Upper lobe of left lung (tissue), 6 donors: Measurements from ENCODE around the gene PRR14. TPM values are rescaled to one million over a fixed set of nuclear protein-coding genes. Genes with fewer than 3 reads are reported as not detected.

Experiments
- ATAC-seq, 2 donors: fragments of 200-7000 bp; cut with Tn5 transposase; one replicate each; pipeline ENCODE4 v1.9.1; 2022; ENCODE audit warnings: mild to moderate bottlenecking in 2 of 2, moderate library complexity in 2 of 2; ENCODE audit not compliant: low FRiP score in 2 of 2
- DNase-seq, 2 donors: peaks; one replicate each; pipeline ENCODE4 v3.0.0-alpha.2; 2019 to 2020
- H3K27ac ChIP-seq, 4 donors: fragments of 200-600 bp; sonication (generic); one replicate each; pipeline ENCODE4 v1.5.1; 2016 to 2019
- H3K27me3 ChIP-seq, 4 donors: fragments of 200-600 bp; sonication (generic); one replicate each; pipeline ENCODE4 v1.5.1; 2017 to 2019
- H3K36me3 ChIP-seq, 4 donors: fragments of 200-600 bp; sonication (generic); one replicate each; pipeline ENCODE4 v1.5.1; 2016 to 2019
- H3K4me1 ChIP-seq, 4 donors: fragments of 200-600 bp; sonication (generic); one replicate each; pipeline ENCODE4 v1.5.1; 2018 to 2019
- H3K4me3 ChIP-seq, 4 donors: fragments of 200-600 bp; sonication (generic); one replicate each; pipeline ENCODE4 v1.5.1; 2017 to 2019; ENCODE audit warnings: mild to moderate bottlenecking in 2 of 4, moderate library complexity in 1 of 4
- H3K9me3 ChIP-seq, 4 donors: fragments of 200-600 bp; sonication (generic); one replicate each; pipeline ENCODE4 v1.5.1; 2018 to 2019
- CTCF ChIP-seq, 6 experiments: fragments of 450-650 bp in 4 of 6; fragments of 200-600 bp in 2 of 6; sonication (generic) in 2 of 6; IDR thresholded peaks; one replicate each; pipeline ENCODE4 v1.5.1; 2016 to 2019; ENCODE audit warnings: antibody characterized with exemption in 6 of 6
- EP300 ChIP-seq, 4 donors: sonication (generic); formaldehyde crosslinking; IDR thresholded peaks; one replicate each; pipeline ENCODE4 v1.5.1; 2017; ENCODE audit warnings: antibody characterized with exemption in 4 of 4, control low read depth in 2 of 4
- POLR2A ChIP-seq, 4 donors: fragments of 450-650 bp; IDR thresholded peaks; one replicate each; pipeline ENCODE4 v1.5.1; 2016 to 2017; ENCODE audit warnings: antibody characterized with exemption in 4 of 4, mild to moderate bottlenecking in 2 of 4
- POLR2AphosphoS5 ChIP-seq, 2 donors: sonication (generic); formaldehyde crosslinking; IDR thresholded peaks; one replicate each; pipeline ENCODE4 v1.5.1; 2017; ENCODE audit warnings: antibody characterized with exemption in 2 of 2
- WGBS, 2 donors: methylation state at CpG; one replicate each; pipeline ENCODE4 v1.1.5; 2017 to 2018; 5-methylcytosine and 5-hydroxymethylcytosine counted together
- total RNA-seq, 6 donors: library from RNA; depleted of rRNA in 4 of 6; stranded (reverse); fragments of >200 nt in 4 of 6; gene quantifications; one replicate each; pipeline versions ENCODE4 v1.1.0 to v1.2.1, GENCODE V29; 2016 to 2021
- donor health status: DM: no; HTN: no; CAD: no; lungs with moderate emphysema.
- donor health status: DM: no; HTN: yes; CAD: no; lungs with severe emphysema.

Gene PRR14
- total RNA-seq, 6 donors from 2014 or later = 34.5 to 160 (median 54.9) TPM

- no peaks in the 10 kb centered on the region for H3K9me3 ChIP-seq
- no peak overlapping the region for H3K4me3 ChIP-seq
- peaks cover 0 to 7% (median 0%) of the 10 kb centered on the region in 4 donors for H3K4me1 ChIP-seq
- no peaks in the 10 kb centered on the region for H3K27me3 ChIP-seq
- H3K36me3 ChIP-seq = no peaks in the 10 kb centered on the region
- whole genome bisulfite sequencing, 2 donors = 49 to 63% methylated on average over 3 of the region's 3 CpGs
- H3K27ac ChIP-seq = no peak overlapping the region
- no peak for ATAC-seq
- TF ChIP-seq CTCF (IDR thresholded peaks at IDR 0.05) = no peak
- no peak for TF ChIP-seq POLR2A (IDR thresholded peaks at IDR 0.05)
- TF ChIP-seq POLR2AphosphoS5 (IDR thresholded peaks at IDR 0.05) = no peak
- no peak for TF ChIP-seq EP300 (IDR thresholded peaks at IDR 0.05)
- DNase-seq = no peak
Observed at GRCh38 chr16:30620169-30620568, 30.6 kb upstream of the PRR14 start.

GRCh38 chr16:30621765-30622164 lies 29.0 kb upstream of the PRR14 start:
- Histone ChIP-seq H3K36me3 (no peaks in the 10 kb centered on the region), H3K27me3 (no peaks in the 10 kb centered on the region), H3K9me3 (no peaks in the 10 kb centered on the region), H3K4me3 (no peak overlapping the region), H3K27ac (no peak overlapping the region), H3K4me1 (no peaks in the 10 kb centered on the region)
- DNase-seq (no peak), ATAC-seq (no peak)
- WGBS, 2 donors = 78 to 79% methylated on average over 5 of the region's 5 CpGs
- TF ChIP-seq POLR2A (IDR thresholded peaks at IDR 0.05) (no peak), CTCF (IDR thresholded peaks at IDR 0.05) (no peak), EP300 (IDR thresholded peaks at IDR 0.05) (no peak), POLR2AphosphoS5 (IDR thresholded peaks at IDR 0.05) (no peak)

GRCh38 chr16:30622455-30623032 lies 28.2 kb upstream of the PRR14 start:
- DNase-seq (no peak), ATAC-seq (no peak)
- WGBS, 2 donors = 52 to 58% methylated on average over 10 of the region's 10 CpGs
- no peaks in the 10 kb centered on the region for H3K27me3 ChIP-seq
- TF ChIP-seq CTCF (IDR thresholded peaks at IDR 0.05) = no peak
- no peak for TF ChIP-seq POLR2A (IDR thresholded peaks at IDR 0.05)
- TF ChIP-seq POLR2AphosphoS5 (IDR thresholded peaks at IDR 0.05) = no peak
- TF ChIP-seq EP300 (IDR thresholded peaks at IDR 0.05) = no peak
- H3K36me3 ChIP-seq = no peaks in the 10 kb centered on the region
- H3K9me3 ChIP-seq = no peaks in the 10 kb centered on the region
- no peaks in the 10 kb centered on the region for H3K4me1 ChIP-seq
- H3K27ac ChIP-seq = no peak overlapping the region
- H3K4me3 ChIP-seq = no peak overlapping the region

GRCh38 chr16:30623536-30624283 lies 27.1 kb upstream of the PRR14 start:
- TF ChIP-seq POLR2AphosphoS5 (IDR thresholded peaks at IDR 0.05) (no peak), EP300 (IDR thresholded peaks at IDR 0.05) (no peak), POLR2A (IDR thresholded peaks at IDR 0.05) (no peak), CTCF (IDR thresholded peaks at IDR 0.05) (no peak)
- WGBS, 2 donors = 84 to 85% methylated on average over 10 to 11 of the region's 11 CpGs
- no peaks in the 10 kb centered on the region for H3K27me3 ChIP-seq
- no peaks in the 10 kb centered on the region for H3K9me3 ChIP-seq
- no peaks in the 10 kb centered on the region for H3K36me3 ChIP-seq
- no peak for ATAC-seq
- peaks cover 0 to 3% (median 2%) of the 10 kb centered on the region in 4 donors for H3K4me1 ChIP-seq
- no peak overlapping the region for H3K4me3 ChIP-seq
- no peak overlapping the region for H3K27ac ChIP-seq
- no peak for DNase-seq
